Right cardiac atrium (tissue), 5 donors: ENCODE data around the gene RYR2. TPM values are rescaled to one million over a fixed set of nuclear protein-coding genes. Genes with fewer than 3 reads are reported as not detected.
A peak's percentile ranks its signal among the peaks of the same experiment; 100 is the strongest.

ENCODE experiments used
- ATAC-seq, 2 donors: fragments of 200-7000 bp; cut with Tn5 transposase; one replicate each; pipeline versions ENCODE4 v1.8.0 to v1.9.1; 2020; ENCODE audit warnings: moderate library complexity in 2 of 2, mild to moderate bottlenecking in 1 of 2
- DNase-seq, 3 donors: peaks; one replicate each; pipeline ENCODE4 v3.0.0-alpha.2; 2020
- H3K27ac ChIP-seq: one replicate; pipeline ENCODE4 v1.5.1; 2013; ENCODE audit warnings: mild to moderate bottlenecking, low read length, control low read depth, moderate library complexity
- H3K27me3 ChIP-seq: one replicate; pipeline ENCODE4 v1.6.1; 2013; ENCODE audit not compliant: control insufficient read depth, insufficient read depth
- H3K4me1 ChIP-seq: one replicate; pipeline ENCODE4 v1.6.1; 2013; ENCODE audit warnings: low read length; ENCODE audit not compliant: control insufficient read depth, insufficient read depth
- H3K4me3 ChIP-seq: one replicate; pipeline ENCODE4 v1.5.1; 2013; ENCODE audit warnings: low read length, control low read depth
- H3K9me3 ChIP-seq: one replicate; pipeline ENCODE4 v1.6.1; 2013; ENCODE audit warnings: low read length; ENCODE audit not compliant: control insufficient read depth
- WGBS: extraction: QIAGEN DNeasy Blood & Tissue Kit; methylation state at CpG from one replicate; pipeline ENCODE4 v1.1.7; 2013; 5-methylcytosine and 5-hydroxymethylcytosine counted together
- intact Hi-C, 4 donors: fragments of 100-400 bp; cut with DNase I; formaldehyde crosslinking; loops; one replicate each; pipeline versions ENCODE4 v1.11.0 to v1.14.0; 2022 to 2023
- polyA plus RNA-seq: library from polyadenylated mRNA; stranded (reverse); fragments of 200-250 nt; gene quantifications from one replicate; pipeline ENCODE4 v1.2.3, GENCODE V29; 2013
- total RNA-seq, 4 donors: library from RNA; stranded (reverse); fragmentation: NEBNext Ultra II Directional; extraction: Animal tissue kit (Norgen Biotek cat#: 25700); gene quantifications; one replicate each; pipeline ENCODE4 v1.2.1, GENCODE V29; 2021
- donor health status: healthy with polysubstance abuse.
- donor health status: DM: no; HTN: yes; CAD: no.
- donor health status: DM: no; HTN: no; CAD: no.
- donor health status: DM: no; HTN: yes; CAD: no; lungs with severe emphysema.
- donor health status: DM: yes; HTN: yes; CAD: no.

Gene RYR2
- total and polyA plus RNA-seq, 5 donors = 166 to 716 (median 487) TPM

GRCh38 chr1:237690656-237691055 is 648.7 kb downstream of the RYR2 start:
- WGBS = 91% methylated on average over 2 of the region's 2 CpGs
- H3K4me1 ChIP-seq = peaks cover 3% of the 10 kb centered on the region
- no peaks in the 10 kb centered on the region for H3K27me3 ChIP-seq
- ATAC-seq (no peak), DNase-seq (no peak)
- intact Hi-C loops = no loop called here
- H3K4me3 ChIP-seq = no peak overlapping the region
- no peak overlapping the region for H3K27ac ChIP-seq
- no peaks in the 10 kb centered on the region for H3K9me3 ChIP-seq

- Histone ChIP-seq H3K27ac (no peak overlapping the region), H3K27me3 (no peaks in the 10 kb centered on the region), H3K9me3 (no peaks in the 10 kb centered on the region), H3K4me3 (no peak overlapping the region), H3K4me1 (peaks cover 3% of the 10 kb centered on the region)
- DNase-seq (no peak), ATAC-seq (no peak)
- WGBS = 68% methylated on average over 7 of the region's 7 CpGs
- intact Hi-C loops = no loop called here
Measured at GRCh38 chr1:237692255-237692654, 650.3 kb downstream of the RYR2 start.

- intact Hi-C loops = no loop called here
- ATAC-seq (peak; percentile 70 to 74), DNase-seq (no peak)
- Histone ChIP-seq H3K4me1 (no peaks in the 10 kb centered on the region), H3K9me3 (no peaks in the 10 kb centered on the region), H3K27me3 (no peaks in the 10 kb centered on the region), H3K27ac (no peak overlapping the region), H3K4me3 (no peak overlapping the region)
Measured at GRCh38 chr1:237695878-237696277, 653.9 kb downstream of the RYR2 start.

GRCh38 chr1:237700181-237700580 is 658.2 kb downstream of the RYR2 start:
- ATAC-seq (no peak), DNase-seq (no peak)
- no peaks in the 10 kb centered on the region for H3K9me3 ChIP-seq
- no peak overlapping the region for H3K4me3 ChIP-seq
- H3K4me1 ChIP-seq = no peaks in the 10 kb centered on the region
- no peak overlapping the region for H3K27ac ChIP-seq
- WGBS = 68% methylated on average over 5 of the region's 5 CpGs
- H3K27me3 ChIP-seq = no peaks in the 10 kb centered on the region
- intact Hi-C loops = no loop called here

GRCh38 chr1:237701534-237701933 is 659.5 kb downstream of the RYR2 start:
- WGBS = 74% methylated on average over 2 of the region's 2 CpGs
- ATAC-seq = peak; percentile 30 to 43
- intact Hi-C loops = no loop called here

GRCh38 chr1:237702161-237702560 is 660.2 kb downstream of the RYR2 start:
- no peaks in the 10 kb centered on the region for H3K4me1 ChIP-seq
- 81% methylated on average over 2 of the region's 2 CpGs for WGBS

More at GRCh38 chr1:237701534-237701933, 659.5 kb downstream of the RYR2 start:
- no peaks in the 10 kb centered on the region for H3K4me1 ChIP-seq
- H3K9me3 ChIP-seq = no peaks in the 10 kb centered on the region
- H3K27ac ChIP-seq = no peak overlapping the region
- DNase-seq = no peak
- no peaks in the 10 kb centered on the region for H3K27me3 ChIP-seq
- no peak overlapping the region for H3K4me3 ChIP-seq

GRCh38 chr1:237705462-237705861 is 663.5 kb downstream of the RYR2 start:
- peak in 1 of 2 donors; percentile 25 for ATAC-seq
- WGBS = 69% methylated on average over 4 of the region's 4 CpGs

More at GRCh38 chr1:237702161-237702560, 660.2 kb downstream of the RYR2 start:
- H3K9me3 ChIP-seq = no peaks in the 10 kb centered on the region
- no peak for DNase-seq
- no peak for ATAC-seq
- no peak overlapping the region for H3K27ac ChIP-seq
- no peak overlapping the region for H3K4me3 ChIP-seq
- intact Hi-C loops = no loop called here
- no peaks in the 10 kb centered on the region for H3K27me3 ChIP-seq

GRCh38 chr1:237709355-237709754 is 667.4 kb downstream of the RYR2 start:
- H3K9me3 ChIP-seq = no peaks in the 10 kb centered on the region
- intact Hi-C loops = no loop called here
- peaks cover 2% of the 10 kb centered on the region for H3K4me1 ChIP-seq
- WGBS = 55% methylated on average over 3 of the region's 3 CpGs
- H3K27ac ChIP-seq = no peak overlapping the region
- H3K4me3 ChIP-seq = no peak overlapping the region
- DNase-seq (no peak), ATAC-seq (no peak)
- no peaks in the 10 kb centered on the region for H3K27me3 ChIP-seq

More at GRCh38 chr1:237705462-237705861, 663.5 kb downstream of the RYR2 start:
- Histone ChIP-seq H3K9me3 (no peaks in the 10 kb centered on the region), H3K27ac (no peak overlapping the region), H3K27me3 (no peaks in the 10 kb centered on the region), H3K4me3 (no peak overlapping the region), H3K4me1 (no peaks in the 10 kb centered on the region)
- intact Hi-C loops = no loop called here
- DNase-seq = no peak

- intact Hi-C loops = no loop called here
- no peak overlapping the region for H3K4me3 ChIP-seq
- no peak overlapping the region for H3K27ac ChIP-seq
- H3K9me3 ChIP-seq = no peaks in the 10 kb centered on the region
- no peak for DNase-seq
- WGBS = 83% methylated on average over 3 of the region's 3 CpGs
- H3K27me3 ChIP-seq = no peaks in the 10 kb centered on the region
- H3K4me1 ChIP-seq = peaks cover 2% of the 10 kb centered on the region
- ATAC-seq = no peak
Measured at GRCh38 chr1:237711281-237711680, 669.3 kb downstream of the RYR2 start.

- Histone ChIP-seq H3K27me3 (no peaks in the 10 kb centered on the region), H3K4me3 (no peak overlapping the region), H3K27ac (peak overlapping the region; percentile 10), H3K4me1 (peaks cover 2% of the 10 kb centered on the region), H3K9me3 (no peaks in the 10 kb centered on the region)
- 58% methylated on average over 6 of the region's 6 CpGs for WGBS
- intact Hi-C loops = no loop called here
- peak in 1 of 3 donors; percentile 28 for DNase-seq
- peak; percentile 27 to 42 for ATAC-seq
Measured at GRCh38 chr1:237712082-237712481, 670.1 kb downstream of the RYR2 start.

- intact Hi-C loops = no loop called here
- Histone ChIP-seq H3K27me3 (no peaks in the 10 kb centered on the region), H3K27ac (peak overlapping the region; percentile 27), H3K4me3 (no peak overlapping the region), H3K4me1 (peaks cover 2% of the 10 kb centered on the region), H3K9me3 (no peaks in the 10 kb centered on the region)
- ATAC-seq = peak; percentile 28 to 51
- WGBS = 45% methylated on average over 5 of the region's 5 CpGs
- no peak for DNase-seq
Measured at GRCh38 chr1:237712586-237713157, 670.7 kb downstream of the RYR2 start.

- no peak overlapping the region for H3K4me3 ChIP-seq
- no peaks in the 10 kb centered on the region for H3K9me3 ChIP-seq
- H3K4me1 ChIP-seq = peaks cover 2% of the 10 kb centered on the region
- no peak for DNase-seq
- H3K27ac ChIP-seq = no peak overlapping the region
- no peaks in the 10 kb centered on the region for H3K27me3 ChIP-seq
- WGBS = 64% methylated on average over 1 of the region's 1 CpG
- peak in 1 of 2 donors; percentile 35 for ATAC-seq
- intact Hi-C loops = no loop called here
Measured at GRCh38 chr1:237713916-237714315, 671.9 kb downstream of the RYR2 start.
